GM19035 (cell line): ENCODE data around the gene YPEL4.
"Not testable (repeated sequence)": the region's sequence is repeated elsewhere in the genome, so short reads cannot be mapped to it uniquely, and the experiment has no call there.

Source experiments
- ATAC-seq: cut with Tn5 transposase; IDR thresholded peaks from one replicate; pipeline ENCODE4 v1.9.1; 2021; ENCODE audit not compliant: unreplicated experiment

The YPEL4 gene, protein sequence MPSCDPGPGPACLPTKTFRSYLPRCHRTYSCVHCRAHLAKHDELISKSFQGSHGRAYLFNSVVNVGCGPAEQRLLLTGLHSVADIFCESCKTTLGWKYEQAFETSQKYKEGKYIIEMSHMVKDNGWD

DNA sequence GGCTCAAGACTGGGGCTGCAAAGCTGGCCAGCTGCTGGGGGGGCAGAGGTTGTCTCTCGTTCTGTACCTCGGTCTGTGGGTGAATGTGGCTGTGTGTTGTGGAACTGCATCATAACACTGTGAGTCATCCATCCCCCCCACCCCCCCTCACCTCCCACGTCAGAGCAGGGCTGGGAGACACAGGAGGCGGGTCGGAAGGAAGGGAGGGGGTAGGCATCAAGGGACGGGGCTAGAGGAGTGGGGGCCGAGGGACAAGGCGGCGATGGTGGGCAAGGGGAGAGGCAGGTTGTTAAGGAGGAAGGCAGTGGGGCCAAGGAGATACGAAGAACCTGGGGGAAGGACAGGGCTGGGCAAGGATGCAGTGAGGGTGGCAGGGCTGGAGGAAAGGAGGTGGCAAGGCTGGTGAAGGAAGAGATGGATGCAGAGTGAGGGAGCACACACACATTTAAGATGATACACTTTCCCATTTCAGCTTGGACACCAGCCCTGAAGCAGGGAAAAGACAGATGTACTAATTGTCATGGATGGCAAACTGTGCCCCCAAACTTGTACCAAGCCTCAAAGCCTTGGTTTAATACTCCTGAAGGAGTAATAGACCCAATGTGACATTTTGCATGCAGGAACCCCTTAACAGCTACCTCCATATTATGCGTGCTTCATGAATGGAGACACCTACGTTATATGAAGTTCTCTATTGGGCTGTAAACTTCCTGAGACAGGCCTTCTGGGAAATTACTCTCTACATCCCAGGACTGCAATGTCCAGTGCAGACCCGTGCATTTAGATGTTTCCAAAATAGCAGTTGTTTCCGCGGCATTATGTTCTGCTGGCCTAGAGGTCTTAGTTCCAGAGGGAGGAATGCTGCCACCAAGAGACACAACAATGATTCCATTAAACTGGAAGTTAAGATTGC, at the start of gene YPEL4:
TSS of gene YPEL4 (minus strand) at position 87 of the 913 bp plus-strand sequence. CDS start 2,805 bp downstream, outside the sequence.
- no peak for ATAC-seq

- no peak for ATAC-seq
Observed at GRCh38 chr11:57698843-57699365, 49.2 kb upstream of the YPEL4 start.

- ATAC-seq = not testable (repeated sequence)
Observed at GRCh38 chr11:57690474-57690873, 40.8 kb upstream of the YPEL4 start.

- ATAC-seq = no peak
Observed at GRCh38 chr11:57681168-57681567, 31.5 kb upstream of the YPEL4 start.

DNA sequence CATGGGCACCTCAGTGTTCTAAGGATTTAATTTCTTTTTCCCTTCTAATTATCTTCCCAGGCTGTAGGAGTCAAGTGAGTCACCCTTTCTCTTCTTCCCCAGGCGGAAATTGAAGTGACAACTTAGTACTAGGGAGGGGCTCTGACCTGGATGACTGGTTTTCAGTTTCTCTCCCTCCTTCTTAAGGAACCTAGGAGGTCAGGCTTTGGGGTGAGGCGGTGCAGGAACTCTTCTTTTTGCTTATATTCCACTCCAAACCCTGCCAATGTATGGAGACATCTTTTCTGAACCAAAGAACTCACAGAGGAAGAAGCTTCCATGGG, 30.8 kb upstream of the YPEL4 start:
- no peak for ATAC-seq

DNA sequence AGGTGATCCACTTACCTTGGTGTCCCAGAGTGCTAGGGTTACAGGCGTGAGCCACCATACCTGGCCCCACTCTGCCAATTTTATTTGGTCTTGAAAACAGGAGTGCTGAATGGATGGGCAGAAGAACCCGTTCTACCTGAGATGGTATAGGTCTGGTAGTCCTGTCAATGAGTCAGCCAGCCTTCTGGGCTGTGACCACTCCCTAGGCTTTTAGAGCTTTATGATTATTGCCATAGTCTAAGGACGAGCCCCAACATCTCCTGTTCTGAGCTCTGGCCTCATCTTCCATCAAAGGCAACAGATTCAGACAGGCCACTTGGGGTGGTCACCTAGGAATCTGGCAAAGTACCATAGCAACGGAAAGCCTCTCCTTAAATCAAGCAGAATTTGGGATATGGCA, 29.7 kb upstream of the YPEL4 start:
- no peak for ATAC-seq

DNA sequence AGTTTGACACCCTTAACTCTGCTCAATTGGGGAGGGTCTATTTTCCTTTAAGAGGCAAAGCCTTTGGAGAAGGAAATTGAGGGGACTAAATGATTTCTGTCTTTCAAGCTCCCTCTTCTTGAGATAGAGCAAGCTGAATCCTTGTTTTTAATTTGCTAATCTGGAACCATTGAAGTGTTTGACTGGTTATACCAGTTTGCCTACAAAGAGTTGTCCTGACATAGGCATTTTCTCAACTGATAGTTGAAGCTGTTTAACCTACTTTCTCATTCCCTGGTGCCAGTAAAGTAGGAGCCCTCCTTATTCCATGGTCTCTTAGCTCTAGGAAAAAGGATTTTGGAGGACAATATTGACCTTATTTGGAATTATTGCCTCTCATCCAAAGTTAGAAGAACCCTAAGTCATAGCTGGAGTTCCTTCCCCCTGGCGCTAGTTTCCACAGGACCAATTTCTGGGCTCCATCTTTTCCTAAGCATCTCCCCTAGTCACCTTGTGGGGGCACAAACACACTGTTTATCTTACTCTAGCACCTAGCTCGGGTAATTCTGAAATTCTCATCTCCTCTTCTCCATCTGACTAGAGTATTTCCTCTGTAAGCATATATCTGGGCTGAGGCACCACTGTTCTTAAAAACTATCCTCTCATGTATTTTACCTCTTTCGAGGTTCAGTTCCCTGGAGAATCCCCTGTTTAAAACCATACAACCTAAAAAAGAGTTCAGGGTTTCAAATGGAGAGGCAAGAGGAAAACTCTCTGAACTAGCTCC, 25.6 kb upstream of the YPEL4 start:
- ATAC-seq = no peak

DNA sequence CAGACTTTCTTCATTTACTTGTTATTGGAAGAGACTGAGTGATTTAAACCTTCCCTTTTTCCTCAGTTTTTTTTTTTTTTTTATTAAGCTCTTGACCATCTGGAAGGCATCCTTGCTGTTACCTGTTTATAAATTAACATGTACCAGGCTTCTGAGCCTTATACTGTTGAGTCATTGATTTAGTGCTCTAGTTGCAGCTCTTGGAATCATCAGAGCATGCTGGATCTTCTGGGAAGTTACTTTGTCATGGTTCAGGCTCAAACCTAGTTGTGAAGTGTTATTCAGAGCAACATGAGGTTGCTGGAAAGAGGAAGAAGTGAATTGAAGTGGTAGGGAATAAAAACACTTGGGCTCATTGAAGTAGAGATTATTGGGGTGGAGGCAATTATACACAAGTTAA, 24.5 kb upstream of the YPEL4 start:
- ATAC-seq = no peak

DNA sequence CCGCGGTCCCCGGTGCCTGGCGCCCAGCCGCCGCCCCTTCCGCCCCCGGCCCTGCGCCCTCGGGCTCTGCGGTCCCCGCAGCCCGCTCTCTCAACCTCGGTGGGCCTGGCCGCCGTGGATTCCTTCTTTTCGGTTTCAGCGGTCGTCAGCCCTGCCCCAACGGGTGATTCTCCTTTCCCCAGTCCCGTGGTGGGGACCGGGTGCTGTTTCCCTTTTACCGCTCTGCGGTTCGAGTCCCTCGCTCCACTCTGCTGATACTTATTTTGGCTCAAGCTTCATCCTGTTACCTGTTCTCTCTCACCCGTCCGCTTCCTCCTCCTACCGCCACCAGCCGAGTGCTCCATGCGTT, 18.7 kb upstream of the YPEL4 start:
- ATAC-seq = peak; percentile 12

DNA sequence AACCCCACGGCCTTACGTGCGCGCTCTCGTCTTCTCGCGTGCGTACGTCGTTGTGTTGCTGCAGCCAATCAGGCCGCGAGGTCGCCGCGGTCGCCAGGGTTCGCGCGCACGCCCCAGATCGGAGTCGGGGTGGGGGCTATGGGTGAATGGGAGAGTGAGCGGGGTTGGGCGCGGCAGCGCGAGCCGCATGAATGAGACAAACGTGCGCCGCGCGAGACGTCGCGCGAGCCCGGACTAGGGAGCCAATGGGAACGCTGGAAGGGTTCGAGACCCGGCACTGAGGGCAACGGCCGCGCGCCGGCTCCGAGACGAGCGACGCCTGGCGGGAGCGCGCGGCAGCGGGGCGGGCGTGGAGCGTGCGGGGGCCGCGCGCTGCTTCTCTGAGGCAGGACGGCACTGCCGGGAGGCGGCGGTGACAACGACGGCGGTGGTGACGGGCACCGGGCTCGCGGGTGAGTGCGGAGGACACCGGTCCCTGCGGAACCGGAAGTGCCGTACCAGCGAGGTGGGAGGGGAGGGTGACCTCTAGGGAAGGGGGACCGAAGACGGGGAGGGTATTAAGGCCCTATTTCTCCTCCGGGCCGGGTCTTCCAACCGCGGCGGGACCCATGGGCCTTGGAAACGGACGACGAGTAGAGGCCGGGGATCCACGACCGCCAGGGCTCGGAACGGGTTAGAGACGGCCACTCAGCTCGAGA, 18.2 kb upstream of the YPEL4 start, which contains the start of gene ZDHHC5:
TSS of gene ZDHHC5 (plus strand) at position 379 of the 698 bp plus-strand sequence. CDS start 4,977 bp downstream, outside the sequence.
- ATAC-seq = peak; percentile 81

DNA sequence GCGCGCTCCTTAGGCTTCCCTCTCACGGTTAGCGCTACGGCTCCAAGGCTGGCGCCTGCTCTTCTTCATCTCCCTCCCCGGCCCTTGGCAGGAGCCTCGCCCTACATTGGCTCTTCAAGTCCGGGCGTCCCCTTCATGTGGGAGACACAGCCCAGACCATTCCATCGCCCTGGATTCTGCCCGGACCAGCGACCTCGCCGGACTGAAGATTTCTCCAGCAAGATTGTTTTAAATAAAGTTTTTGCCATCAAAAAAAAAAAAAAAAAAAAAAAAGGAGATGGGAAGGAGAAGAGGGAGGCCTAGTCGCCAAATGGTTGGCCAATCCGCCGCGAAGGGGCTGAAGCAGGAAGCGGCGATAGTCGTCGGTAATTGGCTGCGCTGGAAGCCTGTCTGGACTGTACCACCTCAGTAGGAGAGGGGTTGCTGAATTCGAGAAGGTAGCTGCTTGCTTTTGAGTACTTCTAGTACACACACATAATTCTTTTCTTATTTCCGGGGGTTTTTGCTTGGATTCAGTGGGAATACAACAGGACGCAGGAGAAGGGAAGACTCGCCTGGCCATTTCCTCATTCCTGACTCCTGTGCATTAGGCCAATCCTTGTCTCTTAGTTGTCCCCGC, 17.5 kb upstream of the YPEL4 start:
- ATAC-seq = peak; percentile 67

GRCh38 chr11:57663975-57664374, 14.3 kb upstream of the YPEL4 start:
- no peak for ATAC-seq

GRCh38 chr11:57662893-57663292, 13.2 kb upstream of the YPEL4 start:
- no peak for ATAC-seq

GRCh38 chr11:57659669-57660068, 10.0 kb upstream of the YPEL4 start:
- ATAC-seq = no peak

- ATAC-seq = no peak
Observed at GRCh38 chr11:57658023-57658361, 8.3 kb upstream of the YPEL4 start.

- peak; percentile 99 for ATAC-seq
Observed at GRCh38 chr11:57657194-57658022, 7.7 kb upstream of the YPEL4 start, which contains the start of gene CLP1. TSS of gene CLP1 (plus strand) at chr11:57657762. CDS start at chr11:57659477, 1,715 bp downstream.

DNA sequence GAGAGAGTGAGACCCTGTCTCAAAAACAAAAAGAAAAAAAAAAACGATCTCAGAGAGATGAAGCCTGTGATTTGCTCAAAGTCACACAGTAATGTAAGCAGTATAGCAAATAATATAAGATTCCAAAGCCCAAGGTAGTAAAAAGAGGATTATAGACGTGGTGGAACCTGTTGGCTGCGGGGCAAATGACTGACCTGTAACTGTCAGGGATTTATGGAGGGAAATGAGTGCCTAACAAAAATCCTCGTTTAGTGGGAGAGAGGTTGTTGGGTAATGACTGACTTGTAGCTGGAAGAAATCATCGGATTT, 7.1 kb upstream of the YPEL4 start:
- no peak for ATAC-seq

- ATAC-seq = no peak
Observed at GRCh38 chr11:57653163-57653562, 3.5 kb upstream of the YPEL4 start.

DNA sequence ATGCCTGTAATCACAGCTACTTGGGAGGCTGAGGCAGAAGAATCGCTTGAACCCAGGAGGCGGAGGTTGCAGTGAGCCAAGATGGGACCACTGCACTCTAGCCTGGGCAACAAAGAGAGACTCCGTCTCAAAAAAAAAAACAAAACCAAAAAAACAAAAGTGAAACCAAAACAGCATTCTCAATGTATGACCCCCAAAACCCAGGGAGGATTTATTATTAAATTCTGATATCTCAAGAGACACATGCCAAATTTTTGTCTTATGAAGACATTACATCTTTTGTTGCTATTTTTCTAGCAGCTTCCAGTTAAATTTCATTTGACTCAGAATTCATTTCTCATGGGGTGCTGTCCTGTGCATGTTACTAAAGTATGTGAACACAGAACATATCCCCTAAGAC, 3.0 kb upstream of the YPEL4 start:
- no peak for ATAC-seq

DNA sequence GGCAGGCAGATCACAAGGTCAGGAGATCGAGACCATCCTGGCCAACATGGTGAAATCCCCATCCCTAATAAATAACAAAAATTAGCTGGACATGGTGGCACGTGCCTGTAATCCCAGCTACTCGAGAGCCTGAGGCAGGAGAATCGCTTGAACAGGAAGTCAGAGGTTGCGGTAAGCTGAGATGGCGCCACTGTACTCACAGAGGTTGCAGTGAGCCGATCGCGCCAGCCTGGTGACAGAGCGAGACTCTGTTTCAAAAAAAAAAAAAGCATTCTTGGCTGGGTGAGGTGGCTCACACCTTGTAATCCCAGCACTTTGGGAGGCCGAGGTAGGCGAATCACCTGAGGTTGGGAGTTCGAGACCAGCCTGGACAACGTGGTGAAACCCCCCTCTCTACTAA, 2.5 kb upstream of the YPEL4 start:
- not testable (repeated sequence) for ATAC-seq
